ENCODE measurements around the gene MCEMP1. TPM values are rescaled to one million over a fixed set of nuclear protein-coding genes. Genes with fewer than 3 reads are reported as not detected.

The MCEMP1 gene
- polyA plus RNA-seq, 1 donor, result 0.25 TPM

DNA sequence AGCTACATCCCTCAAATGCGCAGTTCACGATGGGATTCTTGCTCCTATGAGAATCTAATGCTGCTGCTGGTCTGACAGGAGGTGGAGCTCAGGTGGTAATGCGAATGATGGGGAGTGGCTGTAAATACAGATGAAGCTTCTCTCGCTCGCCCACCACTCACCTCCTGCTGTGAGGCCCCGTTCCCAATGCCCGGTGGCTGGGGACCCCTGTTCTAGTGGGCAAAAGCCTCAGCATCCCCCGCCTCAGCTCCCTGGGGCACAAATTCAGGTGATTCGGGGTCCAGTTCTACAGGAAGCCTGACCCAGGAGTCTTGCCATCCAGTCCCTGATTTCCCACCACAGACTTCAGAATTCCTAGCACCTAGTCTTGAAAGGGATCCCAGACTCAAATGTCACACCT is 4.4 kb upstream of the MCEMP1 start:
- no peak for DNase-seq

DNA sequence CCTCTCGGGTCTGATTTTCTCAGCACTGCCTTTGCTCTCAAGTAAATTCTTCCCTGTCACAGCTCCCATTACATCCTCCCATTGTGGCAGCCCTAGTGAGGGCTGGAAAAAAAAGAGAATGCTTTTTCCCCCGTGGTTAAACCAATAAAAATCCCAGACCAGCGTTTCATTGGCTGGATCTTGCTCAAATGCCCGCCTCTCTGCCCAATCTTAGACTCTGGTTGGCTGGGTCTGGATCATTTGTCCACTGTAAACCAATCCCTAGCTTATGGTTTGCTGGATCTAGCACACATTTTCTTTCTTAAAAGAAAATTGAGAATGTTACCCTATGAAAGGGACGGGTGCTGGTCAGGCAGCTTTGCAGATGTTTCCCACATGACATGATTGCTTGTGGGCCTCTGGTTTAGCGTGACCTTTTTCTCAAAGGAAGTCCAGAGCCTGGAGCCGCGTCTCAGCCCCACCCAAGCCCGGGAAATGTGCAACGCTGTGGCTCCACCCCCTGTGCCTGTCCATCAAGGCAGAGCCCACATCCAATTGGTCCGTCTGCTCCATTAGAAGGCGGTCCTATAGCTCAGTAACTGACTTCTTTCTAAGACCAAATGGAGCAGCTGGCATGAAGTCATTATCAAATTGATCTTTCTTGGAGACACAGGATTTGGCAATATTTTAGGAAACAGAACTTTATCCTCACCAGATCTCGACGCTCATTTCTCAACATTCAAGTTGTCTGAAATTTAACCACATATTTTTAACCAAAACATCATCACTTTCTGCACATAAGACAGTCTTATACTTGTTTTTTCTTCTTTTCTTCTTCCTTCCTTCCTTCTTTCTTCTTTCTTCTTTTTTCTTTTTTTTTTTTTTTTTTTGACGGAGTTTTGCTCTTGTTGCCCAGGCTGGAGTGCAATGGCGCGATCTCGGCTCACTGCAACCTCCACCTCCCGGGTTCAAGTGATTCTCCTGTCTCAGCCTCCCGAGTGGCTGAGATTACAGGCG is 2.6 kb upstream of the MCEMP1 start:
- no peak for DNase-seq

- DNase-seq, result no peak
Observed at GRCh38 chr19:7676376-7676775, 514 bp upstream of the MCEMP1 start.

DNA sequence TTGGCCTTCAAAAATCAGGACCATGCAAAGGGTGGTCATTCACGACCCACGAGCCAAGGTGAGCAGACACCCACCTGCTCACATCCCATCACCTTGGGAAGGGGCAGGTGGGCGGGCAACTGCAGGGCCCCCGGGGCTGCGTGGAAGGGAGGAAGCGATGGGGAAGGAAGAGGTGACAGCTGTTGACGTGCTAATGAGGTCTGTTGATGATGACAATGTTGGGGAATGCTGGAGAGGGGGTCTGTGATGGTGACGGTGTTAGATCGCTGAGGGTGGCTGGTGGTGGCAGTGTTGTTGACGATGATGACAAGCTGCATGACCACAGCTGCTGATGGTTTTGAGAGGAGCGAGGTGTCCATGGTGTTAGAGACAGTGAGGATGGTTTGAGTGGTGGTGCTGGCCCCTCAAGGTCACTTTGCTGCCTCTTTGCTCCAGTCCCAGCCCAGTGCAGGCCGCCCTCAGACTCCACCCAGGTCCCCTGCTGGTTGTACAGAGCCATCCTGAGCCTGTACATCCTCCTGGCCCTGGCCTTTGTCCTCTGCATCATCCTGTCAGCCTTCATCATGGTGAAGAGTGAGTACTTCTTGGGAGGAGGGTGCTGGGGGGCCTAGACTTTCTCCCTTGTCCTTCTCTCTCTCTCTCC is 900 bp downstream of the MCEMP1 start:
- no peak for DNase-seq

GRCh38 chr19:7678971-7679751 is 2.3 kb downstream of the MCEMP1 start:
- no peak for DNase-seq

GRCh38 chr19:7679771-7680605 is 3.1 kb downstream of the MCEMP1 start:
- DNase-seq, result no peak

DNA sequence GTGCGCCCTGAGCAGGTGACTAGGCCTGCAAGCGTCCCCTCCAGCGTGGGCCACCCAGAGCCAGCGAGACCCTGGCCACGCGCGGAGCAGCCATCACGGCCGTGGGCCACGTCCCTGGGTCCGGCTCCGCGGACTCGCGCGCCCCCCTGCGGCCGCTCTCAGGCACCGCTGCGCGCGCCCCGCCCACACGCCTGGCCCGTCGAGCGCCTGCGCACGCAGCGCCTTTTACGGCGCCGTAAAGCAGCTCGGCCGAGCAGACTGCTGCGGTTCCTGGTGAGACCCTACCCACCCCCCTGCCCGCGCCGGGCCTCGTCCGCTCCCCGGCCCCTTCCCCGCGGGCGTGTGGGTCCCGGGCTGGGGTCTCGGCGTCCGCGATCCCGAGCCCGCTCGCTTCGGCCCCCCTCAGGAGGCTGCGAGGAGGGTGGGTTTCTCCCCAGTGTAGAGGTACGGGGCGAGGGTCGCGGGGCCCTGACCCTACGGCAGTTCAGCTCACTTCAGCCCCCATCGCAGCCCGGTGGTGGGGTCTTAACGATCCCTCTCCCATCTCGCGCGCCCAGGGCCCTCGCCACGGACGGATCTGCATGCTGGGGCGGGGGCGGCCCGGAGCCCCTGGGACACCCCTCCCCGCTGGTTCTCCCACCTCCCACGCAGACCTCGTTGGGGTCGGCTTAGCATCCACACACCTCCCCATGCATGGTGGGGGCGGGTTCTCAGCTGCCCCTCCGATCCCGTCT is 3.9 kb downstream of the MCEMP1 start, which contains the start of gene TRAPPC5:
Gene TRAPPC5 (plus strand): TSS at position 228 of the 734 bp plus-strand sequence. CDS start 1,421 bp downstream, outside the sequence.
- DNase-seq, result peak; percentile 95

GRCh38 chr19:7681340-7682174 is 4.7 kb downstream of the MCEMP1 start:
- peak; percentile 73 for DNase-seq

- no peak for DNase-seq
Observed at GRCh38 chr19:7682175-7682855, 5.4 kb downstream of the MCEMP1 start.

- no peak for DNase-seq
Observed at GRCh38 chr19:7685546-7686445, 8.9 kb downstream of the MCEMP1 start.

DNA sequence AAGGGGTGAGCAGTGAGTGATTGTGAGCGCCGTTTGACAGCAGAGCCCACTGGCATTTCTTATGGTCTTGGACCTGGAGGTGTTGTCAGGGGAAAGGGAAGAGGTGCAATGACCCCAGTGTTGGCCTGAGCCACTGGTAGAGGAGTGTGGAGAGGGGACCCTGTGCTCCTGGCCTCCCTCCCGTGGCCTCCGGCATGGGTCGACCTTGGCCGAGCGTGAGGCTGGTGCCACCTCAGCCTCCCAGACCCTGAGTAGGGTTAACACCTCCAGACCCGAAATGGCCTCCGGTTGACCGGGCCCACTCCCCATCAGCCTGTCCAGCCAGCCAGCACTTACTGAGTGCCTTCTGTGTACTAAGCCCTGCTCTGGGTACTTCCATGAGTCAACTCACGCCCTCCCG is 10.3 kb downstream of the MCEMP1 start:
- DNase-seq, result no peak

DNA sequence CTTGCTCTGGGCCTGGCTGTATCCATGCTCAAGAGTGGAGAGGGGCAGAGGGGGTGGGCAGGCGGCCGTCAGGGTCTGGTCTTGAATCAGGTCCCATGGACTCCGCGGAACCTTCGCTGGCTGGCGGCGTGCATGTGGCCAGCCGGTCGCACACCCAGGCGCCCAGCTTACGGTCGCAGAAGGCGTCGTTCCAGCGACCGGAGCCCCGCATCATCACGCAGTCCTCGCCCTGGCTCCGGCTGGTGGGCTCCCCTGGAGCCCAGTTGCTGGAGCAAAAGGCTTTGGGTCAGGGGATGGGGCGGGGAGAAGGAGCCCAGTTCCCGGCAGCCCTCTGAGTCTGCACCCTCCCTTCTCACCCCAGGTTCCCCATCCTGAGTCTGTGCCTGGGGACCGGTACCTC is 12.3 kb downstream of the MCEMP1 start:
- no peak for DNase-seq

DNA sequence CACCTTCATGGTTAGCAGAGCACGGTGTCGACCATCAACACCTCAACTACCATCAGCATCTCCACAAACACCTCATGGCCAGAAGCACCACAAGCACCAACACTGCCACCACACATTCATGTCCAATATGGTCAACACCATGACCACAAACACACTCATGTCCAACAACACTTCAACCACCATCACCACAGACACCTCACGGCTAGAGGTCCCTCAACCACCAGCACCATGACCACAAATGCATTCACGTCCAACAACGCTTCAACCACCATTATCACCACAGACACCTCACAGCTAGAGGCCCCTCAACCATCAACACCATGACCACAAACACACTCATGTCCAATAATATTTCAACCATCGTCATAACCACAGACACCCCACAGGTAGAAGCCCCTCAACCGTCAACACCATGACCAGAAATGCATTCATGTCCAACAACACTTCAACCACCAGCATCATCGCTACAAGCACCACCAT is 13.9 kb downstream of the MCEMP1 start:
- DNase-seq, result no peak

- no peak for DNase-seq
Observed at GRCh38 chr19:7691497-7691896, 14.6 kb downstream of the MCEMP1 start.

DNA sequence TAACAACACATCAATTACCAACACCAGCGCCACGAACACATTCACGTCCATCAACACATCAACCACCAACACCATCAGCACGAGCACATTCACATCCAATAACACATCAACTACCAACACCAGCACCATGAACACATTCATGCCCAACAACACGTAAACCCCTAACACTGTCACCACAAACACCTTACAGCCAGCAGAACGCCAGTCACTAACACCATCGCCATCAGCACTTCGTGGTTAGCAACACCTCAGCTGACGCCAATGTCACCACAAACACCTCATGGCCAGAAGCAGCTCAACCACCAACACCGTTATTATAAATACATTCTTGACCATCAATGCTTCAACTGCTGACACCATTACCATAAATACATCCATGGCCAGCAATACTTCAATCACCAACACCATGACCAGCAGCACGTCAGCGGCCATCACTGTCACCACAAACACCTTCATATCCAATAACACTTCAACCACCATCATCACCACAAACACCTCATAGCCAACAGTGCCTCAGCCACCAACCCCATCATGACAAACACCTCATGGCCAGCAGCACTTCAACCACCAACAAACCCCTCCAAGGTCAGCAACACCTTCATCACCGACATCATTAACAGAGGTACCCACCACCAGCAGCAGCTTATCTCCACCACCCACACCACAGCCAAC is 15.7 kb downstream of the MCEMP1 start:
- no peak for DNase-seq

GRCh38 chr19:7694499-7694898 is 17.6 kb downstream of the MCEMP1 start:
- DNase-seq, result no peak

GRCh38 chr19:7697721-7698287 is 20.9 kb downstream of the MCEMP1 start:
- DNase-seq, result no peak

Measured in hindlimb muscle (tissue), 1 donor.